ENCODE results near the gene DLGAP1. TPM values are rescaled to one million over a fixed set of nuclear protein-coding genes. Genes with fewer than 3 reads are reported as not detected.

Gene DLGAP1
- total and polyA plus RNA-seq, 4 donors: 0.06 to 1.2 (median 0.17) TPM; not detected in 1

DNA sequence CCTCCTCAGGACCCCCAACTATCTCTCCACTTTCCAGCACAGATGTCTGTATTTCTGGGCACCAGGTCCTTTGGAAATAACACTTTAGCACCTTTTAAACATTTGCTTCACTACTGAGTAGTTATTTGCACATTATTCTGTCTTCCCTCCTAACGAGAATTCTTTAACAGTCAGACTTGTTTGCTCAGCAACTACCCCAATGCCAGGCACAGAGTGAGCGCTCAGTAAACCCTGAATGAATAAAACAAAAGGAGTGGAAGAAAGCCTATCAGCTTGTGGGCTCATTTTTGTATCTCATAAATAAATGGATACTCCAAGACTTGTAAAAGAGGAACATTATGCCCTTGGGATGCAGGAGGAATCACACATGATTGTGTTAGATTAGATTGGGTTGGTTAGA is 554.8 kb downstream of the DLGAP1 start:
- Histone ChIP-seq H3K4me3 (ENCODE audit: low read depth in 1 of 3, low read length in 3 of 3) (no peak overlapping the region), H3K9ac (ENCODE audit: low read depth in 1 of 2, low read length in 2 of 2) (no peak overlapping the region), H3K4me1 (ENCODE audit: control insufficient read depth in 4 of 4, insufficient read depth in 4 of 4, low read length in 3 of 4) (no peaks in the 10 kb centered on the region), H3K9me3 (ENCODE audit: control insufficient read depth in 4 of 4, low read length in 3 of 4) (no peaks in the 10 kb centered on the region), H3K27me3 (ENCODE audit: control insufficient read depth in 4 of 4, insufficient read depth in 4 of 4, low read length in 3 of 4) (peaks cover 0 to 3% (median 0%) of the 10 kb centered on the region in 4 donors), H3K27ac (ENCODE audit: low read depth in 1 of 2, low read length in 2 of 2) (no peak overlapping the region), H3K36me3 (ENCODE audit: control insufficient read depth in 4 of 4, insufficient read depth in 3 of 4, low read depth in 1 of 4, low read length in 3 of 4) (no peaks in the 10 kb centered on the region)
- WGBS: 66% methylated on average over 2 of the region's 2 CpGs
- no peak for DNase-seq (ENCODE audit: low spot score)
- TF ChIP-seq HNF4A (conservative IDR thresholded peaks at IDR 0.05): no peak
- no peak for TF ChIP-seq FOXA1 (IDR thresholded peaks at IDR 0.05)
- no peak for TF ChIP-seq FOXA2 (IDR thresholded peaks at IDR 0.05)
- TF ChIP-seq RAD21 (IDR thresholded peaks at IDR 0.05): no peak
- no peak for TF ChIP-seq JUND (IDR thresholded peaks at IDR 0.05)
- TF ChIP-seq EGR1 (IDR thresholded peaks at IDR 0.05; ENCODE audit: low read depth in 2 of 2): no peak
- TF ChIP-seq SP1 (IDR thresholded peaks at IDR 0.05): no peak
- TF ChIP-seq YY1 (IDR thresholded peaks at IDR 0.05): no peak
- TF ChIP-seq, protein P1, sequence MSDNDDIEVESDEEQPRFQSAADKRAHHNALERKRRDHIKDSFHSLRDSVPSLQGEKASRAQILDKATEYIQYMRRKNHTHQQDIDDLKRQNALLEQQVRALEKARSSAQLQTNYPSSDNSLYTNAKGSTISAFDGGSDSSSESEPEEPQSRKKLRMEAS (IDR thresholded peaks at IDR 0.05): no peak
- TF ChIP-seq HNF4G (IDR thresholded peaks at IDR 0.05): no peak
- TF ChIP-seq, protein P2, sequence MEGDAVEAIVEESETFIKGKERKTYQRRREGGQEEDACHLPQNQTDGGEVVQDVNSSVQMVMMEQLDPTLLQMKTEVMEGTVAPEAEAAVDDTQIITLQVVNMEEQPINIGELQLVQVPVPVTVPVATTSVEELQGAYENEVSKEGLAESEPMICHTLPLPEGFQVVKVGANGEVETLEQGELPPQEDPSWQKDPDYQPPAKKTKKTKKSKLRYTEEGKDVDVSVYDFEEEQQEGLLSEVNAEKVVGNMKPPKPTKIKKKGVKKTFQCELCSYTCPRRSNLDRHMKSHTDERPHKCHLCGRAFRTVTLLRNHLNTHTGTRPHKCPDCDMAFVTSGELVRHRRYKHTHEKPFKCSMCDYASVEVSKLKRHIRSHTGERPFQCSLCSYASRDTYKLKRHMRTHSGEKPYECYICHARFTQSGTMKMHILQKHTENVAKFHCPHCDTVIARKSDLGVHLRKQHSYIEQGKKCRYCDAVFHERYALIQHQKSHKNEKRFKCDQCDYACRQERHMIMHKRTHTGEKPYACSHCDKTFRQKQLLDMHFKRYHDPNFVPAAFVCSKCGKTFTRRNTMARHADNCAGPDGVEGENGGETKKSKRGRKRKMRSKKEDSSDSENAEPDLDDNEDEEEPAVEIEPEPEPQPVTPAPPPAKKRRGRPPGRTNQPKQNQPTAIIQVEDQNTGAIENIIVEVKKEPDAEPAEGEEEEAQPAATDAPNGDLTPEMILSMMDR (IDR thresholded peaks at IDR 0.05; ENCODE audit: low read depth, low read length, missing input control): no peak
- no peak for TF ChIP-seq GABPA (IDR thresholded peaks at IDR 0.05 in 1 of 2, conservative IDR thresholded peaks at IDR 0.05 in 1 of 2)
- TF ChIP-seq, protein P3, sequence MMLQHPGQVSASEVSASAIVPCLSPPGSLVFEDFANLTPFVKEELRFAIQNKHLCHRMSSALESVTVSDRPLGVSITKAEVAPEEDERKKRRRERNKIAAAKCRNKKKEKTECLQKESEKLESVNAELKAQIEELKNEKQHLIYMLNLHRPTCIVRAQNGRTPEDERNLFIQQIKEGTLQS (IDR thresholded peaks at IDR 0.05): no peak
- TF ChIP-seq NR2F2 (IDR thresholded peaks at IDR 0.05): no peak
- TF ChIP-seq, protein P4, sequence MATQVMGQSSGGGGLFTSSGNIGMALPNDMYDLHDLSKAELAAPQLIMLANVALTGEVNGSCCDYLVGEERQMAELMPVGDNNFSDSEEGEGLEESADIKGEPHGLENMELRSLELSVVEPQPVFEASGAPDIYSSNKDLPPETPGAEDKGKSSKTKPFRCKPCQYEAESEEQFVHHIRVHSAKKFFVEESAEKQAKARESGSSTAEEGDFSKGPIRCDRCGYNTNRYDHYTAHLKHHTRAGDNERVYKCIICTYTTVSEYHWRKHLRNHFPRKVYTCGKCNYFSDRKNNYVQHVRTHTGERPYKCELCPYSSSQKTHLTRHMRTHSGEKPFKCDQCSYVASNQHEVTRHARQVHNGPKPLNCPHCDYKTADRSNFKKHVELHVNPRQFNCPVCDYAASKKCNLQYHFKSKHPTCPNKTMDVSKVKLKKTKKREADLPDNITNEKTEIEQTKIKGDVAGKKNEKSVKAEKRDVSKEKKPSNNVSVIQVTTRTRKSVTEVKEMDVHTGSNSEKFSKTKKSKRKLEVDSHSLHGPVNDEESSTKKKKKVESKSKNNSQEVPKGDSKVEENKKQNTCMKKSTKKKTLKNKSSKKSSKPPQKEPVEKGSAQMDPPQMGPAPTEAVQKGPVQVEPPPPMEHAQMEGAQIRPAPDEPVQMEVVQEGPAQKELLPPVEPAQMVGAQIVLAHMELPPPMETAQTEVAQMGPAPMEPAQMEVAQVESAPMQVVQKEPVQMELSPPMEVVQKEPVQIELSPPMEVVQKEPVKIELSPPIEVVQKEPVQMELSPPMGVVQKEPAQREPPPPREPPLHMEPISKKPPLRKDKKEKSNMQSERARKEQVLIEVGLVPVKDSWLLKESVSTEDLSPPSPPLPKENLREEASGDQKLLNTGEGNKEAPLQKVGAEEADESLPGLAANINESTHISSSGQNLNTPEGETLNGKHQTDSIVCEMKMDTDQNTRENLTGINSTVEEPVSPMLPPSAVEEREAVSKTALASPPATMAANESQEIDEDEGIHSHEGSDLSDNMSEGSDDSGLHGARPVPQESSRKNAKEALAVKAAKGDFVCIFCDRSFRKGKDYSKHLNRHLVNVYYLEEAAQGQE (IDR thresholded peaks at IDR 0.05): no peak
- no peak for TF ChIP-seq TAF1 (conservative IDR thresholded peaks at IDR 0.05)
- no peak for TF ChIP-seq RXRA (IDR thresholded peaks at IDR 0.05)
- TF ChIP-seq, protein P5, sequence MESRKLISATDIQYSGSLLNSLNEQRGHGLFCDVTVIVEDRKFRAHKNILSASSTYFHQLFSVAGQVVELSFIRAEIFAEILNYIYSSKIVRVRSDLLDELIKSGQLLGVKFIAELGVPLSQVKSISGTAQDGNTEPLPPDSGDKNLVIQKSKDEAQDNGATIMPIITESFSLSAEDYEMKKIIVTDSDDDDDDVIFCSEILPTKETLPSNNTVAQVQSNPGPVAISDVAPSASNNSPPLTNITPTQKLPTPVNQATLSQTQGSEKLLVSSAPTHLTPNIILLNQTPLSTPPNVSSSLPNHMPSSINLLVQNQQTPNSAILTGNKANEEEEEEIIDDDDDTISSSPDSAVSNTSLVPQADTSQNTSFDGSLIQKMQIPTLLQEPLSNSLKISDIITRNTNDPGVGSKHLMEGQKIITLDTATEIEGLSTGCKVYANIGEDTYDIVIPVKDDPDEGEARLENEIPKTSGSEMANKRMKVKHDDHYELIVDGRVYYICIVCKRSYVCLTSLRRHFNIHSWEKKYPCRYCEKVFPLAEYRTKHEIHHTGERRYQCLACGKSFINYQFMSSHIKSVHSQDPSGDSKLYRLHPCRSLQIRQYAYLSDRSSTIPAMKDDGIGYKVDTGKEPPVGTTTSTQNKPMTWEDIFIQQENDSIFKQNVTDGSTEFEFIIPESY (IDR thresholded peaks at IDR 0.05): no peak

Measured in liver (tissue), 9 donors.